Measurements from ENCODE around the gene FNBP1. TPM values are rescaled to one million over a fixed set of nuclear protein-coding genes. Genes with fewer than 3 reads are reported as not detected.
A peak's percentile ranks its signal among the peaks of the same experiment; 100 is the strongest.
"Not testable (repeated sequence)": the region's sequence is repeated elsewhere in the genome, so short reads cannot be mapped to it uniquely, and the experiment has no call there.

The FNBP1 gene
- total RNA-seq, 3 donors from 2014 or later: 156 to 174 (median 163) TPM

- H3K4me1 Mint-ChIP-seq (ENCODE audit: low read depth): peaks cover 84% of the 10 kb centered on the region
- H3K9me3 Mint-ChIP-seq: peaks cover 7% of the 10 kb centered on the region
- no peaks in the 10 kb centered on the region for H3K27me3 Mint-ChIP-seq (ENCODE audit: low read depth)
- no peak for ATAC-seq
- no peak overlapping the region for H3K4me3 Mint-ChIP-seq
- DNase-seq: no peak
- H3K36me3 Mint-ChIP-seq (ENCODE audit: insufficient read depth): peaks cover 33% of the 10 kb centered on the region
These were observed 21.9 kb downstream of the FNBP1 start for GRCh38 chr9:130021123-130021522.

- ATAC-seq (no peak), DNase-seq (no peak)
- H3K9me3 Mint-ChIP-seq: peaks cover 8% of the 10 kb centered on the region
- peaks cover 79% of the 10 kb centered on the region for H3K4me1 Mint-ChIP-seq (ENCODE audit: low read depth)
- no peaks in the 10 kb centered on the region for H3K27me3 Mint-ChIP-seq (ENCODE audit: low read depth)
- H3K36me3 Mint-ChIP-seq (ENCODE audit: insufficient read depth): peaks cover 35% of the 10 kb centered on the region
- peak overlapping the region; percentile 69 for H3K4me3 Mint-ChIP-seq
These were observed 22.4 kb downstream of the FNBP1 start for GRCh38 chr9:130020618-130021017.

- Mint-ChIP-seq H3K27me3 (ENCODE audit: low read depth) (no peaks in the 10 kb centered on the region), H3K4me1 (ENCODE audit: low read depth) (peaks cover 66% of the 10 kb centered on the region), H3K36me3 (ENCODE audit: insufficient read depth) (peaks cover 30% of the 10 kb centered on the region), H3K4me3 (peak overlapping the region; percentile 24), H3K9me3 (peaks cover 8% of the 10 kb centered on the region)
- ATAC-seq: no peak
- DNase-seq: no peak
These were observed 24.7 kb downstream of the FNBP1 start for GRCh38 chr9:130018265-130018664.

GRCh38 chr9:130017510-130017909 lies 25.5 kb downstream of the FNBP1 start:
- not testable (repeated sequence) for H3K4me3 Mint-ChIP-seq; H3K27me3 Mint-ChIP-seq (ENCODE audit: low read depth); DNase-seq; ATAC-seq; H3K9me3 Mint-ChIP-seq
- Mint-ChIP-seq H3K4me1 (ENCODE audit: low read depth) (peaks cover 65% of the 10 kb centered on the region), H3K36me3 (ENCODE audit: insufficient read depth) (peaks cover 25% of the 10 kb centered on the region)

GRCh38 chr9:130017076-130017475 lies 25.9 kb downstream of the FNBP1 start:
- H3K4me1 Mint-ChIP-seq (ENCODE audit: low read depth): peaks cover 65% of the 10 kb centered on the region
- no peak for ATAC-seq
- peak overlapping the region; percentile 33 for H3K4me3 Mint-ChIP-seq
- H3K36me3 Mint-ChIP-seq (ENCODE audit: insufficient read depth): peaks cover 27% of the 10 kb centered on the region
- no peak for DNase-seq
- H3K9me3 Mint-ChIP-seq: peaks cover 8% of the 10 kb centered on the region
- H3K27me3 Mint-ChIP-seq (ENCODE audit: low read depth): no peaks in the 10 kb centered on the region

GRCh38 chr9:130015353-130016019 lies 27.5 kb downstream of the FNBP1 start:
- peaks cover 27% of the 10 kb centered on the region for H3K36me3 Mint-ChIP-seq (ENCODE audit: insufficient read depth)
- H3K9me3 Mint-ChIP-seq: peaks cover 8% of the 10 kb centered on the region
- no peak for ATAC-seq
- DNase-seq: no peak
- peaks cover 65% of the 10 kb centered on the region for H3K4me1 Mint-ChIP-seq (ENCODE audit: low read depth)
- no peaks in the 10 kb centered on the region for H3K27me3 Mint-ChIP-seq (ENCODE audit: low read depth)
- no peak overlapping the region for H3K4me3 Mint-ChIP-seq

- peaks cover 73% of the 10 kb centered on the region for H3K4me1 Mint-ChIP-seq (ENCODE audit: low read depth)
- no peak for DNase-seq
- peaks cover 8% of the 10 kb centered on the region for H3K9me3 Mint-ChIP-seq
- ATAC-seq: no peak
- no peak overlapping the region for H3K4me3 Mint-ChIP-seq
- H3K36me3 Mint-ChIP-seq (ENCODE audit: insufficient read depth): peaks cover 30% of the 10 kb centered on the region
- H3K27me3 Mint-ChIP-seq (ENCODE audit: low read depth): no peaks in the 10 kb centered on the region
These were observed 29.7 kb downstream of the FNBP1 start for GRCh38 chr9:130013326-130013725.

GRCh38 chr9:130010151-130010988 lies 32.6 kb downstream of the FNBP1 start:
- DNase-seq (peak; percentile 43), ATAC-seq (peak; percentile 84 to 89)
- no peaks in the 10 kb centered on the region for H3K9me3 Mint-ChIP-seq
- H3K4me3 Mint-ChIP-seq: peak overlapping the region; percentile 63
- peaks cover 21% of the 10 kb centered on the region for H3K36me3 Mint-ChIP-seq (ENCODE audit: insufficient read depth)
- no peaks in the 10 kb centered on the region for H3K27me3 Mint-ChIP-seq (ENCODE audit: low read depth)
- peaks cover 80% of the 10 kb centered on the region for H3K4me1 Mint-ChIP-seq (ENCODE audit: low read depth)

- not testable (repeated sequence) for H3K9me3 Mint-ChIP-seq; ATAC-seq; H3K27me3 Mint-ChIP-seq (ENCODE audit: low read depth); H3K4me3 Mint-ChIP-seq; DNase-seq
- Mint-ChIP-seq H3K4me1 (ENCODE audit: low read depth) (peaks cover 79% of the 10 kb centered on the region), H3K36me3 (ENCODE audit: insufficient read depth) (peaks cover 21% of the 10 kb centered on the region)
These were observed 33.4 kb downstream of the FNBP1 start for GRCh38 chr9:130009546-130009945.

- Mint-ChIP-seq H3K4me1 (ENCODE audit: low read depth) (peaks cover 80% of the 10 kb centered on the region), H3K27me3 (ENCODE audit: low read depth) (no peaks in the 10 kb centered on the region), H3K9me3 (no peaks in the 10 kb centered on the region), H3K36me3 (ENCODE audit: insufficient read depth) (peaks cover 20% of the 10 kb centered on the region), H3K4me3 (peak overlapping the region; percentile 40)
- ATAC-seq (no peak), DNase-seq (no peak)
These were observed 34.5 kb downstream of the FNBP1 start for GRCh38 chr9:130008538-130008937.

GRCh38 chr9:130006952-130007351 lies 36.0 kb downstream of the FNBP1 start:
- not testable (repeated sequence) for DNase-seq; H3K27me3 Mint-ChIP-seq (ENCODE audit: low read depth); ATAC-seq; H3K9me3 Mint-ChIP-seq
- peaks cover 80% of the 10 kb centered on the region for H3K4me1 Mint-ChIP-seq (ENCODE audit: low read depth)
- peaks cover 24% of the 10 kb centered on the region for H3K36me3 Mint-ChIP-seq (ENCODE audit: insufficient read depth)
- peak overlapping the region; percentile 62 for H3K4me3 Mint-ChIP-seq

GRCh38 chr9:130003943-130004552 lies 38.9 kb downstream of the FNBP1 start:
- DNase-seq: no peak
- ATAC-seq: no peak
- peaks cover 74% of the 10 kb centered on the region for H3K4me1 Mint-ChIP-seq (ENCODE audit: low read depth)
- no peaks in the 10 kb centered on the region for H3K9me3 Mint-ChIP-seq
- peaks cover 13% of the 10 kb centered on the region for H3K36me3 Mint-ChIP-seq (ENCODE audit: insufficient read depth)
- H3K27me3 Mint-ChIP-seq (ENCODE audit: low read depth): no peaks in the 10 kb centered on the region
- H3K4me3 Mint-ChIP-seq: no peak overlapping the region

- H3K4me1 Mint-ChIP-seq (ENCODE audit: low read depth): peaks cover 71% of the 10 kb centered on the region
These were observed 40.7 kb downstream of the FNBP1 start for GRCh38 chr9:130002320-130002719.

GRCh38 chr9:130001190-130001589 lies 41.8 kb downstream of the FNBP1 start:
- Mint-ChIP-seq H3K27me3 (ENCODE audit: low read depth) (no peaks in the 10 kb centered on the region), H3K36me3 (ENCODE audit: insufficient read depth) (peaks cover 12% of the 10 kb centered on the region), H3K9me3 (no peaks in the 10 kb centered on the region), H3K4me1 (ENCODE audit: low read depth) (peaks cover 68% of the 10 kb centered on the region), H3K4me3 (no peak overlapping the region)
- DNase-seq (no peak), ATAC-seq (no peak)

More at GRCh38 chr9:130002320-130002719, 40.7 kb downstream of the FNBP1 start:
- Mint-ChIP-seq H3K4me3 (no peak overlapping the region), H3K36me3 (ENCODE audit: insufficient read depth) (peaks cover 13% of the 10 kb centered on the region), H3K27me3 (ENCODE audit: low read depth) (no peaks in the 10 kb centered on the region), H3K9me3 (no peaks in the 10 kb centered on the region)
- no peak for ATAC-seq
- DNase-seq: no peak
